Fibroblast of lung (primary cell): ENCODE measurements around the gene AGO3.

ENCODE experiments used
- CTCF ChIP-seq, 2 donors: IDR thresholded peaks in 1 of 2; conservative IDR thresholded peaks in 1 of 2; 1 replicate in 1 of 2; 2 replicates in 1 of 2; pipeline ENCODE4 v1.5.1; 2011 to 2012; ENCODE audit warnings: low read length in 2 of 2, control low read depth in 1 of 2, inconsistent platforms in 1 of 2, low read depth in 1 of 2, mild to moderate bottlenecking in 1 of 2
- EZH2 ChIP-seq: IDR thresholded peaks from 2 replicates; pipeline ENCODE4 v1.5.1; 2012; ENCODE audit warnings: low read length, control low read depth, mild to moderate bottlenecking; ENCODE audit errors: missing control alignments

- no peak for TF ChIP-seq EZH2
- TF ChIP-seq CTCF (conservative IDR thresholded peaks at IDR 0.05 in 1 of 2, IDR thresholded peaks at IDR 0.05 in 1 of 2; ENCODE audit: low read depth in 1 of 2, low read length in 2 of 2), result no peak
Measured at GRCh38 chr1:36016686-36017085, 85.8 kb downstream of the AGO3 start.
